Measurements from ENCODE around the gene YPEL1.
"Not testable (repeated sequence)": the region's sequence is repeated elsewhere in the genome, so short reads cannot be mapped to it uniquely, and the experiment has no call there.

Gene YPEL1

GRCh38 chr22:21759646-21760376 is 24.2 kb upstream of the YPEL1 start:
- Mint-ChIP-seq H3K36me3 (peaks cover 7% of the 10 kb centered on the region), H3K27ac (no peak overlapping the region), H3K9me3 (no peaks in the 10 kb centered on the region), H3K4me3 (no peak overlapping the region), H3K27me3 (no peaks in the 10 kb centered on the region), H3K4me1 (peaks cover 14% of the 10 kb centered on the region)

GRCh38 chr22:21759093-21759492 is 23.5 kb upstream of the YPEL1 start:
- Mint-ChIP-seq H3K36me3 (peaks cover 11% of the 10 kb centered on the region), H3K27ac (no peak overlapping the region), H3K4me1 (peaks cover 13% of the 10 kb centered on the region), H3K4me3 (no peak overlapping the region), H3K9me3 (no peaks in the 10 kb centered on the region), H3K27me3 (no peaks in the 10 kb centered on the region)

GRCh38 chr22:21758091-21758864 is 22.7 kb upstream of the YPEL1 start:
- Mint-ChIP-seq H3K36me3 (peaks cover 7% of the 10 kb centered on the region), H3K9me3 (no peaks in the 10 kb centered on the region), H3K27me3 (no peaks in the 10 kb centered on the region), H3K27ac (peak overlapping the region; percentile 56), H3K4me3 (no peak overlapping the region), H3K4me1 (peaks cover 7% of the 10 kb centered on the region)

GRCh38 chr22:21755851-21756284 is 20.3 kb upstream of the YPEL1 start:
- Mint-ChIP-seq H3K27me3 (no peaks in the 10 kb centered on the region), H3K4me1 (peaks cover 6% of the 10 kb centered on the region), H3K9me3 (no peaks in the 10 kb centered on the region), H3K27ac (no peak overlapping the region), H3K36me3 (peaks cover 7% of the 10 kb centered on the region), H3K4me3 (no peak overlapping the region)

- no peaks in the 10 kb centered on the region for H3K9me3 Mint-ChIP-seq
- no peak overlapping the region for H3K4me3 Mint-ChIP-seq
- no peak overlapping the region for H3K27ac Mint-ChIP-seq
- peaks cover 7% of the 10 kb centered on the region for H3K36me3 Mint-ChIP-seq
- no peaks in the 10 kb centered on the region for H3K27me3 Mint-ChIP-seq
- H3K4me1 Mint-ChIP-seq: peaks cover 6% of the 10 kb centered on the region
These were observed 18.9 kb upstream of the YPEL1 start for GRCh38 chr22:21754523-21754922.

GRCh38 chr22:21753374-21754111 is 17.9 kb upstream of the YPEL1 start:
- H3K36me3 Mint-ChIP-seq: peaks cover 7% of the 10 kb centered on the region
- peaks cover 6% of the 10 kb centered on the region for H3K4me1 Mint-ChIP-seq
- no peak overlapping the region for H3K27ac Mint-ChIP-seq
- H3K27me3 Mint-ChIP-seq: no peaks in the 10 kb centered on the region
- H3K4me3 Mint-ChIP-seq: no peak overlapping the region
- no peaks in the 10 kb centered on the region for H3K9me3 Mint-ChIP-seq

- no peak overlapping the region for H3K4me3 Mint-ChIP-seq
- no peaks in the 10 kb centered on the region for H3K9me3 Mint-ChIP-seq
- H3K36me3 Mint-ChIP-seq: peaks cover 6% of the 10 kb centered on the region
- no peaks in the 10 kb centered on the region for H3K27me3 Mint-ChIP-seq
- H3K4me1 Mint-ChIP-seq: peaks cover 6% of the 10 kb centered on the region
- H3K27ac Mint-ChIP-seq: no peak overlapping the region
These were observed 16.7 kb upstream of the YPEL1 start for GRCh38 chr22:21752276-21752675.

GRCh38 chr22:21745948-21746347 is 10.4 kb upstream of the YPEL1 start:
- no peaks in the 10 kb centered on the region for H3K36me3 Mint-ChIP-seq
- no peaks in the 10 kb centered on the region for H3K4me1 Mint-ChIP-seq

GRCh38 chr22:21744917-21745316 is 9.3 kb upstream of the YPEL1 start:
- H3K36me3 Mint-ChIP-seq, H3K4me3 Mint-ChIP-seq, H3K27ac Mint-ChIP-seq, H3K27me3 Mint-ChIP-seq, H3K4me1 Mint-ChIP-seq, H3K9me3 Mint-ChIP-seq: not testable (repeated sequence)

More at GRCh38 chr22:21745948-21746347, 10.4 kb upstream of the YPEL1 start:
- Mint-ChIP-seq H3K4me3 (no peak overlapping the region), H3K27me3 (no peaks in the 10 kb centered on the region), H3K9me3 (no peaks in the 10 kb centered on the region), H3K27ac (no peak overlapping the region)

GRCh38 chr22:21741790-21742189 is 6.2 kb upstream of the YPEL1 start:
- Mint-ChIP-seq H3K4me1 (no peaks in the 10 kb centered on the region), H3K36me3 (no peaks in the 10 kb centered on the region), H3K9me3 (no peaks in the 10 kb centered on the region), H3K27ac (no peak overlapping the region), H3K27me3 (no peaks in the 10 kb centered on the region), H3K4me3 (no peak overlapping the region)

- no peaks in the 10 kb centered on the region for H3K9me3 Mint-ChIP-seq
- H3K36me3 Mint-ChIP-seq: no peaks in the 10 kb centered on the region
- no peak overlapping the region for H3K27ac Mint-ChIP-seq
- H3K4me3 Mint-ChIP-seq: no peak overlapping the region
- H3K27me3 Mint-ChIP-seq: no peaks in the 10 kb centered on the region
- no peaks in the 10 kb centered on the region for H3K4me1 Mint-ChIP-seq
These were observed 5.5 kb upstream of the YPEL1 start for GRCh38 chr22:21741059-21741458.

GRCh38 chr22:21739828-21740377 is 4.3 kb upstream of the YPEL1 start:
- no peaks in the 10 kb centered on the region for H3K9me3 Mint-ChIP-seq
- no peak overlapping the region for H3K4me3 Mint-ChIP-seq
- H3K27ac Mint-ChIP-seq: peak overlapping the region; percentile 56
- H3K4me1 Mint-ChIP-seq: peaks cover 4% of the 10 kb centered on the region
- H3K27me3 Mint-ChIP-seq: no peaks in the 10 kb centered on the region
- no peaks in the 10 kb centered on the region for H3K36me3 Mint-ChIP-seq

- no peaks in the 10 kb centered on the region for H3K27me3 Mint-ChIP-seq
- no peaks in the 10 kb centered on the region for H3K36me3 Mint-ChIP-seq
- H3K27ac Mint-ChIP-seq: no peak overlapping the region
- H3K9me3 Mint-ChIP-seq: no peaks in the 10 kb centered on the region
- H3K4me1 Mint-ChIP-seq: peaks cover 13% of the 10 kb centered on the region
- no peak overlapping the region for H3K4me3 Mint-ChIP-seq
These were observed 3.4 kb upstream of the YPEL1 start for GRCh38 chr22:21738966-21739365.

- H3K27me3 Mint-ChIP-seq: no peaks in the 10 kb centered on the region
- no peak overlapping the region for H3K27ac Mint-ChIP-seq
- no peaks in the 10 kb centered on the region for H3K36me3 Mint-ChIP-seq
- H3K4me3 Mint-ChIP-seq: no peak overlapping the region
- peaks cover 16% of the 10 kb centered on the region for H3K4me1 Mint-ChIP-seq
- no peaks in the 10 kb centered on the region for H3K9me3 Mint-ChIP-seq
These were observed 2.5 kb upstream of the YPEL1 start for GRCh38 chr22:21738081-21738480.

GRCh38 chr22:21736948-21737347 is 1.4 kb upstream of the YPEL1 start:
- H3K36me3 Mint-ChIP-seq: no peaks in the 10 kb centered on the region
- peaks cover 16% of the 10 kb centered on the region for H3K4me1 Mint-ChIP-seq
- H3K4me3 Mint-ChIP-seq: no peak overlapping the region
- no peaks in the 10 kb centered on the region for H3K9me3 Mint-ChIP-seq
- H3K27ac Mint-ChIP-seq: no peak overlapping the region
- H3K27me3 Mint-ChIP-seq: no peaks in the 10 kb centered on the region
